Lower lobe of right lung (tissue), 2 donors: ENCODE results near the gene BST1. TPM values are rescaled to one million over a fixed set of nuclear protein-coding genes. Genes with fewer than 3 reads are reported as not detected.

ENCODE experiments used
- ATAC-seq, 2 donors: fragments of 200-7000 bp; cut with Tn5 transposase; one replicate each; pipeline ENCODE4 v1.9.1; 2020 to 2022; ENCODE audit warnings: mild to moderate bottlenecking in 2 of 2, moderate library complexity in 2 of 2
- DNase-seq: peaks from one replicate; pipeline ENCODE4 v3.0.0-alpha.2; 2020
- H3K27ac ChIP-seq: fragments of 200-600 bp; one replicate; pipeline ENCODE4 v1.8.0; 2022
- H3K27me3 ChIP-seq: fragments of 200-600 bp; one replicate; pipeline ENCODE4 v1.8.0; 2022; ENCODE audit warnings: low read depth
- H3K36me3 ChIP-seq: fragments of 200-600 bp; one replicate; pipeline ENCODE4 v1.8.0; 2022; ENCODE audit warnings: mild to moderate bottlenecking
- H3K4me1 ChIP-seq: fragments of 200-600 bp; one replicate; pipeline ENCODE4 v1.8.0; 2022
- H3K4me3 ChIP-seq: fragments of 200-600 bp; one replicate; pipeline ENCODE4 v1.8.0; 2022; ENCODE audit warnings: mild to moderate bottlenecking
- H3K9me3 ChIP-seq: fragments of 200-600 bp; one replicate; pipeline ENCODE4 v1.8.0; 2022
- CTCF ChIP-seq: fragments of 200-600 bp; IDR thresholded peaks from one replicate; pipeline ENCODE4 v1.8.0; 2022; ENCODE audit warnings: antibody characterized with exemption, mild to moderate bottlenecking
- intact Hi-C: fragments of 100-400 bp; cut with DNase I; formaldehyde crosslinking; loops from one replicate; pipeline ENCODE4 v1.11.0; 2022
- total RNA-seq: library from RNA; stranded (reverse); fragmentation: NEBNext Ultra II Directional; extraction: Animal tissue kit (Norgen Biotek cat#: 25700); gene quantifications from one replicate; pipeline ENCODE4 v1.2.1, GENCODE V29; 2021
- donor health status: DM: no; HTN: yes; CAD: no; lungs with severe emphysema.

BST1 gene
- total RNA-seq, 1 donor from 2014 or later = 17.8 TPM

- peak within 1 kb of the TSS; percentile 68 for H3K4me3 ChIP-seq
- peaks cover 35% of the 10 kb centered on the region for H3K4me1 ChIP-seq
Measured at GRCh38 chr4:15655223-15656037, 47.4 kb upstream of the BST1 start, which contains the start of gene FBXL5. Gene FBXL5 (minus strand): TSS chr4:15655357. CDS start chr4:15655287, 70 bp downstream.

GRCh38 chr4:15656038-15656470, 46.8 kb upstream of the BST1 start:
- H3K27ac ChIP-seq = peak overlapping the region; percentile 99
- no peaks in the 10 kb centered on the region for H3K9me3 ChIP-seq
- intact Hi-C loops = no loop called here
- ATAC-seq = peak; percentile 51 to 57
- H3K4me1 ChIP-seq = peaks cover 29% of the 10 kb centered on the region
- no peak for DNase-seq
- H3K4me3 ChIP-seq = peak overlapping the region; percentile 68
- TF ChIP-seq CTCF = no peak
- H3K27me3 ChIP-seq = no peaks in the 10 kb centered on the region
- no peaks in the 10 kb centered on the region for H3K36me3 ChIP-seq

More at GRCh38 chr4:15655223-15656037, 47.4 kb upstream of the BST1 start, which contains the start of gene FBXL5:
- ATAC-seq (peak; percentile 90 to 95), DNase-seq (peak; percentile 86)
- no peaks in the 10 kb centered on the region for H3K36me3 ChIP-seq
- TF ChIP-seq CTCF = no peak
- intact Hi-C loops = no loop called here
- H3K27ac ChIP-seq = peak within 1 kb of the TSS; percentile 99
- no peaks in the 10 kb centered on the region for H3K9me3 ChIP-seq
- H3K27me3 ChIP-seq = no peaks in the 10 kb centered on the region

DNA sequence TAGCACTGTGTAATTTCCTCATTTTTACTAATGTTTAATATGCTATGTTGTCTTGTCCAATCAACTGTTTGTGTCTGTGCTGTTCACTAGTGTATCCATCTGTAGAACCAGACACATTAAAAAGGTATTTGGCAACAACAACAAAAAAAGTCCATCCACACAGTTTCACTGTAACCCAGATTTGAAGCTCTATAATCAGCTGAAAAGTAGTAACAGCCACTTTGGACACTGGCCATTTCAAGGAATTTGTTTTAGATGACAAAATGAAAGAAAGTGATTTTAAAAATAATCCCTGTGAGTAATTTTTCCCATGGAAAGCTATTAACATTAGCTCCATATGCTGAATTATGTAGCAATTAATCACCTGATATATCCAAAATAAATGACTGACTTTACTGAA, 45.5 kb upstream of the BST1 start:
- ATAC-seq (no peak), DNase-seq (no peak)
- intact Hi-C loops = no loop called here
- Histone ChIP-seq H3K36me3 (no peaks in the 10 kb centered on the region), H3K27me3 (no peaks in the 10 kb centered on the region), H3K27ac (no peak overlapping the region), H3K4me3 (no peak overlapping the region), H3K4me1 (peaks cover 16% of the 10 kb centered on the region), H3K9me3 (no peaks in the 10 kb centered on the region)
- TF ChIP-seq CTCF = no peak

DNA sequence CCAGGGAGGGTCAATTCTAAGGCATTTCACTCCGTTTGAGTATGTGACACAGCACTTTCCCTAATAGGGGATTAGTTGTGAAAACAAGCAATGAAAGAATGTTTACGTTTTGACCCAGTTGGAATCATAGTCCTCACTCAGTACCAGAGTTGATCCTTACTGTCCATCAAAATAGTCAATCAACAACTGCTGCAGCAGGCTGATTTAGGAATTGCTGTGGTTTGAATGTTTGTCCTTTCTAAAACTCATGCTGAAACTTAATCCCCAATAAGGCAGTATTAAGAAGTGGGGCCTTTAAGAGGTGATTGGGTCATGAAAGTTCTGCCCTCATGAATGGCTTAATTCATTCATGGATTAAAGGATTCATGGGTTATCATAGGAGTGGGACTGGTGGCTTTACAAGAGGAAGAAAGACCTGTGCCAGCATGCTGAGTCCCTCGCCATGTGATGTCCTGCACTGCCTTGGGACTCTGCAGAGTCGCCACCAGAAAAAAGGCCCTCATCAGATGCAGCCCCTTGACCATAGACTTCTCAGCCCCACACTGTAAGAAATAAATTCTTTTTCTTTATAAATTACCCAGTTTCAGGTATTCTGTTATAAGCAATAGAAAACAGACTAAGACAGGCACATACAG, 44.6 kb upstream of the BST1 start:
- ATAC-seq (no peak), DNase-seq (no peak)
- no peak overlapping the region for H3K27ac ChIP-seq
- TF ChIP-seq CTCF = no peak
- H3K4me1 ChIP-seq = peaks cover 7% of the 10 kb centered on the region
- H3K27me3 ChIP-seq = no peaks in the 10 kb centered on the region
- no peaks in the 10 kb centered on the region for H3K36me3 ChIP-seq
- H3K4me3 ChIP-seq = peak overlapping the region; percentile 9
- intact Hi-C loops = no loop called here
- no peaks in the 10 kb centered on the region for H3K9me3 ChIP-seq

GRCh38 chr4:15658781-15659180, 44.1 kb upstream of the BST1 start:
- Histone ChIP-seq H3K9me3 (no peaks in the 10 kb centered on the region), H3K36me3 (no peaks in the 10 kb centered on the region), H3K4me3 (peak overlapping the region; percentile 9), H3K27ac (no peak overlapping the region), H3K27me3 (no peaks in the 10 kb centered on the region), H3K4me1 (peaks cover 2% of the 10 kb centered on the region)
- intact Hi-C loops = no loop called here
- no peak for TF ChIP-seq CTCF
- no peak for DNase-seq
- ATAC-seq = no peak
